Measurements from ENCODE around the gene ZNF12. TPM values are rescaled to one million over a fixed set of nuclear protein-coding genes. Genes with fewer than 3 reads are reported as not detected.

Gene ZNF12
- total RNA-seq, 1 experiment from 2014 or later, result 12.5 TPM

DNA sequence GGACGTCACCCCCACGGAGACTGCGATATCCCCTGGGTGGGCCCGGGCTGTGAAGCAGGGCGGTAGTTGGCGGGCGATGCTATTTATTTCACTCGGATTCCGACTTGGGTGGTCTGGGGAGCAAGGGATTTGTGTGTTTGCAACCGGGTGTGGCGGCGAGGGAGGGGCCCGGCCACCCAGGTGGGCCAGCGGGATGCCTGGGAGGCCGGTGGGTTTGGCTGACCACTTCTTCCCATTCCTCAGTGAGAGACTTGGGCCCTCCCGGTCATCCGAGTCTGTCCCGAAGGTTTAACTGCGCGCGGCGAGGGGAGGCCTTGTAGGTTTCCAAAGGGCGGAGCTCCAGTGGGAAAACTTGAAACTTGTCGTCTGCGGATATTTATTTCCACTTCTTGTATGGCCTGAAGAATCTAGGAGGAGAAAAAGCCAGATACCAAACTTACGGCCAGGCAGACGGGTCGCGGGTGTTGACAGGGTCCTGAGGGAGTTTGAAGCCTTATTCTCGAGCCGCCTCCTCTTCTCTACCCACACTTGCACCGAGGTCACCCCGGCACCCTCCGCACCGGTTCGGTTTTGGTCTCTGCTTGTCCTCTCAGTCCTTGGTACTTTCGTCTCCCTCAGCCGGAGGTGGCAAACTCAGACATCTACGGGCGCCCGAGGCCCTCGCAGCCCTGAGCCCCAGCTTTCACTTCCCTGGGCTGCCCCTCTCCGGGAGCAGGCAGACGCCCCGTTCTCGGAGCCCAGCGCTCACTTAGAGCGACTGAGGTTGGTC is 51.7 kb downstream of the ZNF12 start:
- BruUV-seq (replicated peaks), result no TSS peak
- Histone ChIP-seq H3K27ac (ENCODE audit: low read length) (no peak overlapping the region), H3K4me3 (ENCODE audit: low read length) (no peak overlapping the region), H3K4me1 (ENCODE audit: insufficient read depth, low read length) (no peaks in the 10 kb centered on the region), H3F3A (ENCODE audit: low read length, unreplicated experiment) (no peaks in the 10 kb centered on the region), H3K9ac (ENCODE audit: low read length) (no peak overlapping the region), H3K9me3 (ENCODE audit: low read length) (no peaks in the 10 kb centered on the region), H3K36me3 (ENCODE audit: low read depth, low read length) (peaks cover 30% of the 10 kb centered on the region), H3K4me2 (ENCODE audit: low read length) (no peak overlapping the region), H4K20me1 (ENCODE audit: low read length) (no peaks in the 10 kb centered on the region), H2AFZ (ENCODE audit: low read length) (no peak overlapping the region), H3K27me3 (ENCODE audit: low read length) (no peaks in the 10 kb centered on the region), H3K79me2 (ENCODE audit: low read length) (no peaks in the 10 kb centered on the region), H3K9me2 (replicated peaks; ENCODE audit: low read length) (no peaks in the 10 kb centered on the region)
- TF ChIP-seq EZH2 (IDR thresholded peaks at IDR 0.05; ENCODE audit: low read length, unreplicated experiment) (no peak), EZH2phosphoT487 (IDR thresholded peaks at IDR 0.05; ENCODE audit: borderline replicate concordance, low read length) (no peak)
- TF ChIP-seq, protein P1, sequence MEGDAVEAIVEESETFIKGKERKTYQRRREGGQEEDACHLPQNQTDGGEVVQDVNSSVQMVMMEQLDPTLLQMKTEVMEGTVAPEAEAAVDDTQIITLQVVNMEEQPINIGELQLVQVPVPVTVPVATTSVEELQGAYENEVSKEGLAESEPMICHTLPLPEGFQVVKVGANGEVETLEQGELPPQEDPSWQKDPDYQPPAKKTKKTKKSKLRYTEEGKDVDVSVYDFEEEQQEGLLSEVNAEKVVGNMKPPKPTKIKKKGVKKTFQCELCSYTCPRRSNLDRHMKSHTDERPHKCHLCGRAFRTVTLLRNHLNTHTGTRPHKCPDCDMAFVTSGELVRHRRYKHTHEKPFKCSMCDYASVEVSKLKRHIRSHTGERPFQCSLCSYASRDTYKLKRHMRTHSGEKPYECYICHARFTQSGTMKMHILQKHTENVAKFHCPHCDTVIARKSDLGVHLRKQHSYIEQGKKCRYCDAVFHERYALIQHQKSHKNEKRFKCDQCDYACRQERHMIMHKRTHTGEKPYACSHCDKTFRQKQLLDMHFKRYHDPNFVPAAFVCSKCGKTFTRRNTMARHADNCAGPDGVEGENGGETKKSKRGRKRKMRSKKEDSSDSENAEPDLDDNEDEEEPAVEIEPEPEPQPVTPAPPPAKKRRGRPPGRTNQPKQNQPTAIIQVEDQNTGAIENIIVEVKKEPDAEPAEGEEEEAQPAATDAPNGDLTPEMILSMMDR (conservative IDR thresholded peaks at IDR 0.05; ENCODE audit: low read depth, low read length), result no peak
- ChIA-PET POLR2A (ENCODE audit: unreplicated experiment) (no interaction called here), CTCF (no interaction called here)
- intact Hi-C loops (cut with micrococcal nuclease), result no loop called here
- ATAC-seq, result no peak
- DNase-seq, result no peak

DNA sequence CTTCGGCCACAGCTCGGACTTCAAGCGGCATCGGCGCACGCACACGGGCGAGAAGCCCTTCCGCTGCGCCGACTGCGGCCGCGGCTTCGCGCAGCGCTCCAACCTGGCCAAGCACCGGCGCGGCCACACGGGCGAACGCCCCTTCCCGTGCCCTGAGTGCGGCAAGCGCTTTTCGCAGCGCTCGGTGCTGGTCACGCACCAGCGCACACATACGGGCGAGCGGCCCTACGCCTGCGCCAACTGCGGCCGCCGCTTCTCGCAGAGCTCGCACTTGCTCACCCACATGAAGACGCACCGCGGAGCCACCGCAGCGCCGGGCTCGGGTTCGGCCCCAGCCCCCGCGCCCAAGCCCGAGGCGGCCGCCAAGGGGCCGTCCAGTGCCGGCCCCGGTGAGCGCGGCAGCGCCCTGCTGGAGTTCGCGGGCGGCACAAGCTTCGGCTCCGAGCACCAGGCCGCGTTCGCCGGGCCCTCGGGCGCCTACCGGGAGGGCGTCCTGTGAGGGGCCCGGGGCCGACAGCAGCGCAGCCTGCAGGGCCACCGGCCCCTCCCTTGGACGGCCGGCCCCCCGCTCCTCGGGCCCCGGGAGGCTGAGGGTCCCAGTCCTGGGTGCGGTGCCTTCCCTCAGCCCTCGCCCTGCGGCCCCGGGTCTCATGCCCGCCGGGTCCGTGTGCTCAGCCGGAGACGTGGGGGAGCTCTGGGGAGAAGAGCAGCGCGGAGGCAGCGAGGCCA is 52.5 kb downstream of the ZNF12 start:
- no peak for TF ChIP-seq EZH2 (IDR thresholded peaks at IDR 0.05; ENCODE audit: low read length, unreplicated experiment)
- no peak for TF ChIP-seq EZH2phosphoT487 (IDR thresholded peaks at IDR 0.05; ENCODE audit: borderline replicate concordance, low read length)
- TF ChIP-seq, protein P1 (conservative IDR thresholded peaks at IDR 0.05; ENCODE audit: low read depth, low read length), result no peak
- intact Hi-C loops (cut with micrococcal nuclease), result no loop called here
- DNase-seq (no peak), ATAC-seq (no peak)
- H3F3A ChIP-seq (ENCODE audit: low read length, unreplicated experiment), result no peaks in the 10 kb centered on the region
- no peaks in the 10 kb centered on the region for H3K4me1 ChIP-seq (ENCODE audit: insufficient read depth, low read length)
- no peak overlapping the region for H3K27ac ChIP-seq (ENCODE audit: low read length)
- POLR2A ChIA-PET (ENCODE audit: unreplicated experiment), result no interaction called here
- BruUV-seq (replicated peaks), result no TSS peak
- H3K9me3 ChIP-seq (ENCODE audit: low read length), result no peaks in the 10 kb centered on the region
- no peaks in the 10 kb centered on the region for H3K27me3 ChIP-seq (ENCODE audit: low read length)
- no peaks in the 10 kb centered on the region for H3K79me2 ChIP-seq (ENCODE audit: low read length)
- no peaks in the 10 kb centered on the region for H4K20me1 ChIP-seq (ENCODE audit: low read length)
- peaks cover 37% of the 10 kb centered on the region for H3K36me3 ChIP-seq (ENCODE audit: low read depth, low read length)
- H3K4me2 ChIP-seq (ENCODE audit: low read length), result no peak overlapping the region
- no peak overlapping the region for H3K4me3 ChIP-seq (ENCODE audit: low read length)
- H3K9ac ChIP-seq (ENCODE audit: low read length), result no peak overlapping the region
- H2AFZ ChIP-seq (ENCODE audit: low read length), result no peak overlapping the region
- H3K9me2 ChIP-seq (replicated peaks; ENCODE audit: low read length), result no peaks in the 10 kb centered on the region
- CTCF ChIA-PET, result no interaction called here
